OCI-LY1 (cell line): ENCODE measurements around the gene LMF1.

ENCODE experiments used
- EZH2 ChIP-seq: fragments of 200-600 bp; sonication (generic), shearing (Covaris generic); IDR thresholded peaks from 2 replicates; pipeline ENCODE4 v1.8.0; 2017; ENCODE audit warnings: borderline replicate concordance, mixed run types, mild to moderate bottlenecking, antibody characterized with exemption, low read length, moderate library complexity, mixed read lengths
- TF ChIP-seq, protein P1 (sequence below): fragments of 200-600 bp; sonication (generic), shearing (Covaris generic); IDR thresholded peaks from 2 replicates; pipeline ENCODE4 v1.5.1; 2017; ENCODE audit warnings: mild to moderate bottlenecking, antibody characterized with exemption, low read length, moderate library complexity, mixed read lengths

- TF ChIP-seq, protein P1, sequence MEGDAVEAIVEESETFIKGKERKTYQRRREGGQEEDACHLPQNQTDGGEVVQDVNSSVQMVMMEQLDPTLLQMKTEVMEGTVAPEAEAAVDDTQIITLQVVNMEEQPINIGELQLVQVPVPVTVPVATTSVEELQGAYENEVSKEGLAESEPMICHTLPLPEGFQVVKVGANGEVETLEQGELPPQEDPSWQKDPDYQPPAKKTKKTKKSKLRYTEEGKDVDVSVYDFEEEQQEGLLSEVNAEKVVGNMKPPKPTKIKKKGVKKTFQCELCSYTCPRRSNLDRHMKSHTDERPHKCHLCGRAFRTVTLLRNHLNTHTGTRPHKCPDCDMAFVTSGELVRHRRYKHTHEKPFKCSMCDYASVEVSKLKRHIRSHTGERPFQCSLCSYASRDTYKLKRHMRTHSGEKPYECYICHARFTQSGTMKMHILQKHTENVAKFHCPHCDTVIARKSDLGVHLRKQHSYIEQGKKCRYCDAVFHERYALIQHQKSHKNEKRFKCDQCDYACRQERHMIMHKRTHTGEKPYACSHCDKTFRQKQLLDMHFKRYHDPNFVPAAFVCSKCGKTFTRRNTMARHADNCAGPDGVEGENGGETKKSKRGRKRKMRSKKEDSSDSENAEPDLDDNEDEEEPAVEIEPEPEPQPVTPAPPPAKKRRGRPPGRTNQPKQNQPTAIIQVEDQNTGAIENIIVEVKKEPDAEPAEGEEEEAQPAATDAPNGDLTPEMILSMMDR = no peak
- no peak for TF ChIP-seq EZH2
Observed at GRCh38 chr16:981695-982144, 10.9 kb upstream of the LMF1 start, which contains the start of gene SOX8.
